Adipocyte (in vitro differentiated cells): Measurements from ENCODE around the gene CYB5R4.

ENCODE experiments used
- DNase-seq: peaks from one replicate; pipeline ENCODE4 v3.0.0-alpha.2; 2015; ENCODE audit warnings: low read depth
- H3K27me3 ChIP-seq: replicated peaks from 2 replicates; pipeline ENCODE4 v1.7.0; 2013; ENCODE audit warnings: mild to moderate bottlenecking, low read length, moderate library complexity; ENCODE audit not compliant: control insufficient read depth, insufficient read depth
- H3K36me3 ChIP-seq: 2 replicates; pipeline ENCODE4 v1.7.0; 2013; ENCODE audit warnings: low read length, mild to moderate bottlenecking, moderate library complexity; ENCODE audit not compliant: control insufficient read depth, insufficient read depth, severe bottlenecking
- H3K4me1 ChIP-seq: 2 replicates; pipeline ENCODE4 v1.7.0; 2013; ENCODE audit warnings: mild to moderate bottlenecking, low read length, moderate library complexity; ENCODE audit not compliant: control insufficient read depth, insufficient read depth
- H3K4me3 ChIP-seq: 2 replicates; pipeline ENCODE4 v1.7.0; 2013; ENCODE audit warnings: mild to moderate bottlenecking, low read length, moderate library complexity
- H3K9ac ChIP-seq: 2 replicates; pipeline ENCODE4 v1.7.0; 2013; ENCODE audit warnings: mild to moderate bottlenecking, low read length, moderate library complexity
- H3K9me3 ChIP-seq: 2 replicates; pipeline ENCODE4 v1.7.0; 2013; ENCODE audit warnings: mild to moderate bottlenecking, low read length, moderate library complexity; ENCODE audit not compliant: control insufficient read depth

The CYB5R4 gene

GRCh38 chr6:83958241-83958685 lies 98.8 kb downstream of the CYB5R4 start:
- Histone ChIP-seq H3K4me3 (no peak overlapping the region), H3K27me3 (no peaks in the 10 kb centered on the region), H3K36me3 (peaks cover 21% of the 10 kb centered on the region), H3K4me1 (no peaks in the 10 kb centered on the region), H3K9ac (no peak overlapping the region), H3K9me3 (no peaks in the 10 kb centered on the region)
- no peak for DNase-seq

- Histone ChIP-seq H3K27me3 (no peaks in the 10 kb centered on the region), H3K36me3 (peaks cover 21% of the 10 kb centered on the region), H3K4me1 (no peaks in the 10 kb centered on the region), H3K9me3 (no peaks in the 10 kb centered on the region), H3K9ac (no peak overlapping the region), H3K4me3 (no peak overlapping the region)
- no peak for DNase-seq
Measured at GRCh38 chr6:83960664-83961063, 101.2 kb downstream of the CYB5R4 start.

DNA sequence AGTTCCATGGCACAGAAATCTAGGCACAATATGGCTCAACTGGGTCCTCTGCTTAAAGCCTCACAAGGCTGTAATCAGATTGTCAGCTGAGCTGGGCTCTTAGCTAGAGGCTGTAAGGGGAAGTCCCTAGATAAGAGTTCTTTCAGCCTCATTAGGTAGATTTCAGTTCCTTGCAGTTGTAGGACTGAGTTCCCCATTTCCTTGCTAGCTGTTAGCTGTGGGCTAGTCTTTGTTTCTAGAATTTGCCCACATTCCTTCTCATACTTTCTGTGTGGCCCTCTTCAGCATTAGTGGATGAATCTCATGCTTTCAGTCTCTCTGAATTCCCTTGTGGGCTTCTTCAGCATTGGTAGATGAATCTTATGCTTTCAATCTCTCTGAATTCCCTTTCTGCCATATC lies 103.1 kb downstream of the CYB5R4 start:
- H3K4me1 ChIP-seq, result no peaks in the 10 kb centered on the region
- peaks cover 13% of the 10 kb centered on the region for H3K36me3 ChIP-seq
- H3K9me3 ChIP-seq, result peaks cover 10% of the 10 kb centered on the region
- no peak overlapping the region for H3K9ac ChIP-seq
- DNase-seq, result no peak
- H3K4me3 ChIP-seq, result no peak overlapping the region
- H3K27me3 ChIP-seq, result no peaks in the 10 kb centered on the region

- Histone ChIP-seq H3K27me3 (no peaks in the 10 kb centered on the region), H3K4me1 (no peaks in the 10 kb centered on the region), H3K9ac (no peak overlapping the region), H3K36me3 (peaks cover 8% of the 10 kb centered on the region), H3K9me3 (peaks cover 15% of the 10 kb centered on the region), H3K4me3 (no peak overlapping the region)
- no peak for DNase-seq
Measured at GRCh38 chr6:83966539-83966938, 107.0 kb downstream of the CYB5R4 start.

DNA sequence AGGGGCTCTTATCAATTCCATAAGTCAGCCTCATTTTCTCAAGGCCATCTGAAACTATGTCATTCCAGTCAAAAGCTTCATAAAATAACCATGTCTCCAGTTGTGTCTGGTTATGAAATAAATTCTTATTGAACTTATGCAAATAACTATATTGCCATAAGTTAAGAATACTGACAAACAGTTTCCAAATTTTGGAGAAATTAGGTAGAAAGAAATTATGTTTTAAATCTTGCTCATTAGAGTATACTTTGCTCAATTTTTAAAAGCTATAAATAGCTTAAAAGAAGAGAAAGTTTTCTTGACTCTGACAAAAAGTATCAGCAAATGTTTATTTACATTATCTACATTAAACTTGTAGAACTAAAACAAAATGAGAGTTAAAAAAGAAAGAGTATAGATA lies 111.1 kb downstream of the CYB5R4 start:
- no peak overlapping the region for H3K9ac ChIP-seq
- DNase-seq, result no peak
- H3K9me3 ChIP-seq, result peaks cover 15% of the 10 kb centered on the region
- no peak overlapping the region for H3K4me3 ChIP-seq
- no peaks in the 10 kb centered on the region for H3K36me3 ChIP-seq
- no peaks in the 10 kb centered on the region for H3K4me1 ChIP-seq
- no peaks in the 10 kb centered on the region for H3K27me3 ChIP-seq

GRCh38 chr6:83974409-83975050 lies 115.0 kb downstream of the CYB5R4 start:
- Histone ChIP-seq H3K27me3 (no peaks in the 10 kb centered on the region), H3K9me3 (no peaks in the 10 kb centered on the region), H3K9ac (no peak overlapping the region), H3K4me3 (no peak overlapping the region), H3K36me3 (no peaks in the 10 kb centered on the region), H3K4me1 (no peaks in the 10 kb centered on the region)
- no peak for DNase-seq

DNA sequence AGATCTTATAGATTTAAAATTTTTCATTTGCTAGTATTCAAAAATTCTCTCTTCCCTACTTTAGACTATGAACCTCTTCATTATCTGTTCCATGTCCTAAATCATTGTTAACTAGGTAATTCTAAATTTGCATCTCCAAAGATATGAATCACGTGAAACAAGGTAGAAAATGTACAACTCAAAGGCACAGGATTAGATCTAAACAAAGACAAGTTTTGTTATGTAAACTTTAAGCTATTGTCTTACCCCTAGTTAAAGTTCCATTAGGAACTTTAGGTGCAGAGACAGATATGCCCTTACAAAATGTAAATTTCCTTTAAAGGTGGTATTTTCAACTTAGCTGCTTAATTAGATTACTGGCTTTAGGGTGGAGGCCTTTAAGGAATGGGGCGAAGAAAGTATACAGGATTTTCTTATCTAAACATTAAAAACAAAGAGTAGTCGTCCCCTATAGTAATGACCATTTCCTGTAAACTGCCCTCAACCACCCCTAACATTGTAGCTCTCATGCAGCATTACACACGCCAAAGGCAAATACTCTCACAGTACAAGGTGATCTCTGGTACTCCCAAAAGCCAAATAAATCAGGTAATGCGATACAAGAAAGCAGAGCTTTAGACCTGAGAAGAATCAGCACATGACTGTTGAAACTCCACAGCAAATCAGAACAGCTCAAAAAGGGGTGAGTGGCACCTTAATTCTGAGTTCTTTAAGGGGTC lies 116.7 kb downstream of the CYB5R4 start:
- no peaks in the 10 kb centered on the region for H3K27me3 ChIP-seq
- peaks cover 6% of the 10 kb centered on the region for H3K9me3 ChIP-seq
- H3K4me1 ChIP-seq, result no peaks in the 10 kb centered on the region
- no peak overlapping the region for H3K4me3 ChIP-seq
- no peak for DNase-seq
- no peak overlapping the region for H3K9ac ChIP-seq
- no peaks in the 10 kb centered on the region for H3K36me3 ChIP-seq

DNA sequence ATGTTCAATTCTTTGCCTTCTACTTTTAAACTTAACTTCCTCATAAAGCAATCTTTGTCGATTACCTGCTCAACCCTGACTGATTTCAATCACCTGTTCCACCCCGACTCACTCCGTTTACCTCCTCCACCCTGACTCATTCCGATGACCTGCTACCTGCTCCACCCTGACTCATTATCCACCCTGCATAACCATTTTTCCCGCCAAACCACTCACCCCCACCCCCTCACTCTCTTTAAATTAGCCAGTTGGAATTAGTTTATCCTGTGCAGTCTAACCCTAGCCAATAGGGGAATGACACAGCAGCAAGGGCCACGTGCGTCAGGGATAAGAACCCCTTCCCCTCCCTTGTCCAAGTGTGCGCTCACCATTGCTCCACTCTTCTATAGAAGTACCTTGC lies 117.4 kb downstream of the CYB5R4 start:
- Histone ChIP-seq H3K4me1 (no peaks in the 10 kb centered on the region), H3K9me3 (peaks cover 6% of the 10 kb centered on the region), H3K27me3 (no peaks in the 10 kb centered on the region), H3K9ac (no peak overlapping the region), H3K36me3 (no peaks in the 10 kb centered on the region), H3K4me3 (no peak overlapping the region)
- DNase-seq, result no peak

DNA sequence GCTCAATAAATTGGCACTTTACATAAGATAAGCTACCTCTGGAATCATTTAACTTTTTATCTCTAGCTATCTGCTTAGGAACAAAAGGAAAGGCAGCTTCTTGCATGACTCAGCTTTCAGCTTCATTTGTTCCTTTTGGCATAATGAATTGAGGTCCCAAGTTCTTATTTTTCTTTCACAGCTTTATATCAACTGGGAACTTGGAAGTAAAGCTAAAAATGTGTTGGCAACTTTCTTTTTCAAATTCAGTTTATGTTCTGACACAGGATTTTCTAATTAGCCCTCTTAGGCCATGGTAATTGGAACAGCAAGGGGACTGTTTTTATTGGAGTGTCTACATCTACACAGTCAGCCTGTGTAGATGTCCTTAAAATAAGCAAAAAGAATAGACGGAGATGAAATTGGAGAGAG lies 118.8 kb downstream of the CYB5R4 start:
- Histone ChIP-seq H3K9me3 (peaks cover 6% of the 10 kb centered on the region), H3K9ac (no peak overlapping the region), H3K4me1 (no peaks in the 10 kb centered on the region), H3K4me3 (no peak overlapping the region), H3K36me3 (no peaks in the 10 kb centered on the region), H3K27me3 (no peaks in the 10 kb centered on the region)
- DNase-seq, result peak; percentile 5

GRCh38 chr6:83978997-83979396 lies 119.5 kb downstream of the CYB5R4 start:
- Histone ChIP-seq H3K4me3 (no peak overlapping the region), H3K27me3 (no peaks in the 10 kb centered on the region), H3K9ac (no peak overlapping the region), H3K36me3 (no peaks in the 10 kb centered on the region), H3K9me3 (peaks cover 6% of the 10 kb centered on the region), H3K4me1 (no peaks in the 10 kb centered on the region)
- no peak for DNase-seq

DNA sequence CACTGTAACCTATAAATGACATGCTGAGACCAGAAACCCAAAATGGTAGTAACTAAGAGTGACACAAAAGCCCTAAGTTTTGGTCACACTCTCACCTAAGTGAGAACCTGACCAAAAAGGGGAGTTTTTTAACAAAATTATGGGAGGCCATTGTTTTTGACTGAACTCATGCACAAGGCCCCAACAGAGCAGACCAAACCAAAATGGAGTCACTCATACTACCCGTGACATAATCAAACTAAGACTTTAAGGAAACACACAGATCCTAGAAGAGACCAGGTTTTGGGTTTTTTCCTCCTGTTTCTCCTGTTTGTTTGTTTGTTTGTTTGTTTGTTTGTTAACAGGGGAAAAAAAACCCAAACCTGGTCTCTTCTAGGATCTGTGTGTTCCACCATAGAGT lies 124.9 kb downstream of the CYB5R4 start:
- DNase-seq, result no peak
- H3K4me1 ChIP-seq, result no peaks in the 10 kb centered on the region
- H3K4me3 ChIP-seq, result no peak overlapping the region
- no peak overlapping the region for H3K9ac ChIP-seq
- H3K27me3 ChIP-seq, result no peaks in the 10 kb centered on the region
- H3K36me3 ChIP-seq, result no peaks in the 10 kb centered on the region
- peaks cover 6% of the 10 kb centered on the region for H3K9me3 ChIP-seq
